Osteoblast (primary cell): Measurements from ENCODE around the gene DACH1. TPM values are rescaled to one million over a fixed set of nuclear protein-coding genes. Genes with fewer than 3 reads are reported as not detected.

Experiments
- DNase-seq: peaks from one replicate; pipeline ENCODE4 v3.0.0; 2011; ENCODE audit warnings: low spot score, mixed read lengths; ENCODE audit not compliant: insufficient read length; ENCODE audit errors: missing footprints
- H2AFZ ChIP-seq: 2 replicates; pipeline ENCODE4 v1.6.0; 2011; ENCODE audit warnings: mild to moderate bottlenecking, low read length
- H3K27ac ChIP-seq: 2 replicates; pipeline ENCODE4 v1.5.1; 2011; ENCODE audit warnings: mild to moderate bottlenecking, low read depth, low read length, moderate library complexity
- H3K27me3 ChIP-seq: 2 replicates; pipeline ENCODE4 v1.6.0; 2012; ENCODE audit warnings: mild to moderate bottlenecking, control low read depth, inconsistent platforms, low read length, moderate library complexity; ENCODE audit not compliant: insufficient read depth
- H3K36me3 ChIP-seq: 2 replicates; pipeline ENCODE4 v1.5.1; 2011; ENCODE audit warnings: mild to moderate bottlenecking, low read length, control low read depth, moderate library complexity; ENCODE audit not compliant: insufficient read depth
- H3K4me1 ChIP-seq: 2 replicates; pipeline ENCODE4 v1.5.1; 2011; ENCODE audit warnings: mild to moderate bottlenecking, low read length, control low read depth, moderate library complexity; ENCODE audit not compliant: insufficient read depth
- H3K4me2 ChIP-seq: 2 replicates; pipeline ENCODE4 v1.6.0; 2011; ENCODE audit warnings: mild to moderate bottlenecking, low read length; ENCODE audit not compliant: insufficient read depth
- H3K4me3 ChIP-seq: fragments of 200-600 bp; sonication (generic); 3 replicates; pipeline ENCODE4 v1.5.1; 2012; ENCODE audit warnings: mild to moderate bottlenecking, low read length, inconsistent platforms; ENCODE audit not compliant: insufficient read depth
- H3K79me2 ChIP-seq: 2 replicates; pipeline ENCODE4 v1.6.0; 2012; ENCODE audit warnings: mild to moderate bottlenecking, low read length, control low read depth, inconsistent platforms; ENCODE audit not compliant: insufficient read depth
- H3K9me3 ChIP-seq: 2 replicates; pipeline ENCODE4 v1.5.1; 2011; ENCODE audit warnings: low read depth, low read length, control low read depth
- H4K20me1 ChIP-seq: 2 replicates; pipeline ENCODE4 v1.6.0; 2012; ENCODE audit warnings: mild to moderate bottlenecking, low read length, control low read depth; ENCODE audit not compliant: insufficient read depth
- total RNA-seq: library from RNA; depleted of rRNA; stranded (reverse); fragments of >200 nt; gene quantifications from 2 replicates; pipeline ENCODE4 v1.2.3, GENCODE V29; 2012
- TF ChIP-seq, protein P1 (sequence below): IDR thresholded peaks from 2 replicates; pipeline ENCODE4 v1.5.1; 2011; ENCODE audit warnings: mild to moderate bottlenecking, low read depth, low read length, moderate library complexity; ENCODE audit errors: extremely low read depth

The DACH1 gene
- total RNA-seq, 1 donor, result not detected

- no peaks in the 10 kb centered on the region for H4K20me1 ChIP-seq
- no peaks in the 10 kb centered on the region for H3K27me3 ChIP-seq
- no peaks in the 10 kb centered on the region for H3K79me2 ChIP-seq
- H2AFZ ChIP-seq, result no peak overlapping the region
- DNase-seq, result no peak
- H3K9me3 ChIP-seq, result no peaks in the 10 kb centered on the region
- TF ChIP-seq, protein P1, sequence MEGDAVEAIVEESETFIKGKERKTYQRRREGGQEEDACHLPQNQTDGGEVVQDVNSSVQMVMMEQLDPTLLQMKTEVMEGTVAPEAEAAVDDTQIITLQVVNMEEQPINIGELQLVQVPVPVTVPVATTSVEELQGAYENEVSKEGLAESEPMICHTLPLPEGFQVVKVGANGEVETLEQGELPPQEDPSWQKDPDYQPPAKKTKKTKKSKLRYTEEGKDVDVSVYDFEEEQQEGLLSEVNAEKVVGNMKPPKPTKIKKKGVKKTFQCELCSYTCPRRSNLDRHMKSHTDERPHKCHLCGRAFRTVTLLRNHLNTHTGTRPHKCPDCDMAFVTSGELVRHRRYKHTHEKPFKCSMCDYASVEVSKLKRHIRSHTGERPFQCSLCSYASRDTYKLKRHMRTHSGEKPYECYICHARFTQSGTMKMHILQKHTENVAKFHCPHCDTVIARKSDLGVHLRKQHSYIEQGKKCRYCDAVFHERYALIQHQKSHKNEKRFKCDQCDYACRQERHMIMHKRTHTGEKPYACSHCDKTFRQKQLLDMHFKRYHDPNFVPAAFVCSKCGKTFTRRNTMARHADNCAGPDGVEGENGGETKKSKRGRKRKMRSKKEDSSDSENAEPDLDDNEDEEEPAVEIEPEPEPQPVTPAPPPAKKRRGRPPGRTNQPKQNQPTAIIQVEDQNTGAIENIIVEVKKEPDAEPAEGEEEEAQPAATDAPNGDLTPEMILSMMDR, result no peak
- H3K27ac ChIP-seq, result no peak overlapping the region
- no peak overlapping the region for H3K4me3 ChIP-seq
- H3K4me1 ChIP-seq, result no peaks in the 10 kb centered on the region
- H3K36me3 ChIP-seq, result no peaks in the 10 kb centered on the region
- H3K4me2 ChIP-seq, result no peak overlapping the region
Measured at GRCh38 chr13:71481046-71481445, 386.0 kb downstream of the DACH1 start.

DNA sequence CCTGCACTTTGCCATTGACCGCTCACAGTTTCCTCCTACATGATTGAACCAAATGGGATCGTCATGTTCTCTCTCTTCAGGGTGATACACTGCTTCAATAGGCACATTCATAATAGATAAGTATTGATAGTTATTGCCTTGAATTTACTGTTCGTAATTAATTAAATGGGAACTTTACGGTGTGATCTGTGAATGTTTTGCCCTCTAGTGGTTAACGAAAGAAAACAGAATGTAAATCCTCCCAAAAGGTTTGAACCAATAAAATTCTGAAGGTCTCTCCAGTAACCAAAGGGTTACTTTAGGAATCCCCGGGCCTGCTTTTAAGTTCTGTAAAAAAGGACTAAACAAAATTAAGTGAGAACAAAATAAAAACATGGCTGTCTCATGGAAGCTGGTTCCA lies 389.3 kb downstream of the DACH1 start:
- TF ChIP-seq, protein P1, result no peak

DNA sequence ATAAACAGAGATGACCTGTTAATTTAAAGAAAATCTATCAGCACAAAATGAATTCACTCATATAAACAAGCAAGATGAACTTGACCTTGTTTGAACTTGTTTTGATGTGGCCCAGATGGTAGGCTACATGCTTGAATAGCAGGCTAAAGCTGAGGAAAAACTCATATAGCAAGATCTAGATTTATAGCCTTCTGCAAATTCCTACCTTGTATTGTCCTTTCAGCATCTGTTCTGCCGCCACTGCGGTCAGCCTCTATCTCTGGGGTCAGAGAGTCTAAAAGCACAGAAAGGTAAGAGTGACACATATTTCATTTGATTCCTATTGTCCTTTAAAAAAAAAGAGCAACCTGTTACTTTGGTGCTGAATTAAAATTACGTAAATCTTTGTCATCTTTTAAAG lies 392.1 kb downstream of the DACH1 start:
- H3K9me3 ChIP-seq, result no peaks in the 10 kb centered on the region
- H3K27me3 ChIP-seq, result no peaks in the 10 kb centered on the region
- no peak overlapping the region for H3K27ac ChIP-seq
- no peaks in the 10 kb centered on the region for H4K20me1 ChIP-seq
- no peaks in the 10 kb centered on the region for H3K36me3 ChIP-seq
- DNase-seq, result no peak
- H3K4me1 ChIP-seq, result no peaks in the 10 kb centered on the region
- TF ChIP-seq, protein P1, result no peak
- no peak overlapping the region for H2AFZ ChIP-seq
- H3K79me2 ChIP-seq, result no peaks in the 10 kb centered on the region
- no peak overlapping the region for H3K4me2 ChIP-seq
- no peak overlapping the region for H3K4me3 ChIP-seq

More for the DNA sequence above, 389.3 kb downstream of the DACH1 start:
- H3K27ac ChIP-seq, result no peak overlapping the region
- no peaks in the 10 kb centered on the region for H3K36me3 ChIP-seq
- no peaks in the 10 kb centered on the region for H3K27me3 ChIP-seq
- H3K9me3 ChIP-seq, result no peaks in the 10 kb centered on the region
- no peak overlapping the region for H2AFZ ChIP-seq
- H4K20me1 ChIP-seq, result no peaks in the 10 kb centered on the region
- no peaks in the 10 kb centered on the region for H3K4me1 ChIP-seq
- no peaks in the 10 kb centered on the region for H3K79me2 ChIP-seq
- no peak for DNase-seq
- H3K4me3 ChIP-seq, result no peak overlapping the region
- H3K4me2 ChIP-seq, result no peak overlapping the region

GRCh38 chr13:71469626-71470025 lies 397.4 kb downstream of the DACH1 start:
- H3K27ac ChIP-seq, result no peak overlapping the region
- TF ChIP-seq, protein P1, result no peak
- no peaks in the 10 kb centered on the region for H3K36me3 ChIP-seq
- no peak for DNase-seq
- H3K4me1 ChIP-seq, result no peaks in the 10 kb centered on the region
- no peaks in the 10 kb centered on the region for H3K79me2 ChIP-seq
- H3K27me3 ChIP-seq, result no peaks in the 10 kb centered on the region
- no peak overlapping the region for H3K4me3 ChIP-seq
- no peak overlapping the region for H3K4me2 ChIP-seq
- H3K9me3 ChIP-seq, result no peaks in the 10 kb centered on the region
- no peak overlapping the region for H2AFZ ChIP-seq
- H4K20me1 ChIP-seq, result no peaks in the 10 kb centered on the region
